Right ventricle myocardium superior (tissue), 1 donor: ENCODE data around the gene MEAK7. TPM values are rescaled to one million over a fixed set of nuclear protein-coding genes. Genes with fewer than 3 reads are reported as not detected.
"Not testable (repeated sequence)": the region's sequence is repeated elsewhere in the genome, so short reads cannot be mapped to it uniquely, and the experiment has no call there.

Experiments
- ATAC-seq: fragments of 200-7000 bp; cut with Tn5 transposase; one replicate; pipeline ENCODE4 v1.9.1; 2020; ENCODE audit warnings: mild to moderate bottlenecking; ENCODE audit not compliant: poor library complexity
- DNase-seq: peaks from one replicate; pipeline ENCODE4 v3.0.0-alpha.2; 2020
- intact Hi-C: fragments of 100-400 bp; cut with DNase I; formaldehyde crosslinking; loops from one replicate; pipeline ENCODE4 v1.11.2; 2022
- total RNA-seq: library from RNA; stranded (reverse); fragmentation: NEBNext Ultra II Directional; extraction: Animal tissue kit (Norgen Biotek cat#: 25700); gene quantifications from one replicate; pipeline ENCODE4 v1.2.1, GENCODE V29; 2021
- donor health status: DM: no; HTN: yes; CAD: no; lungs with severe emphysema.

The MEAK7 gene
- total RNA-seq, 1 donor from 2014 or later: 5.0 TPM

DNA sequence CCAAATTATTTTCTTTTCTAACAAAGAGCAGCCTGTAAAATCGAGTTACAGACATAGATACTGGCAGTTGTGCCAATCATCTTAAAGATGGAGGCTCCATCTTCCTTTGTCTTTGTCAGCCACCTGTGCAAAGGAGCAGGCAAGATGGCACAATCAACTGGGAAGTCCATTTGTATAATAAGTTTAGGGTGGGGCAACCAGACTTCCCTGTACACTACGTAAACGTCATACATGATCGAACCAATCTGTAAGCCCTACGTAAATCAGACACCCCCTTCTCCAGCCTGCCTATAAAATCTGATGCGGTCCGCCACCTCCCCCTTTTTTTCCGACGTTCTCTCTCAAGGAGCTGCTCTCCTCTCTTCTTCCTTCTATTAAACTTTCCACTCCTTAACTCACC, 31.4 kb upstream of the MEAK7 start:
- ATAC-seq (no peak), DNase-seq (no peak)
- intact Hi-C loops: no loop called here

DNA sequence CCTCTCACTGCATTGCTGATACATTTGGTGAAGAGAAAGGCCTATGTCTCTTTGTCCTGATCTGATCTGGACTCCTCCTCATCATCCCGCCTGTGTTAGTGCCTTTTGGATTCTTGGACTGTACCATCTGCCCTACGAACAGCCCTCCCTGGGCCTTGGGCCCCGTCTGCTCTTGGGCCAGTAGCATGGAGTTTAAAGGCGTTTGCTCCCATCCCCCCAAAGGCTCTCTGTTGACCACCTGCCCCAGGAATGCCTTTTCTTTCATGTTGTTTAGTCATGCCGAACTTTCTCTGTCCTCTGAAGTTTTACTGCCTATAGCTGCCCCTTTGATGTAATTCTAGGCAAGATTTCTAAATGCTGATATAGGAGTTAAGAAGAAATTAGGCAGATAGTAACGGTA, 30.9 kb upstream of the MEAK7 start:
- DNase-seq (no peak), ATAC-seq (no peak)
- intact Hi-C loops: no loop called here

DNA sequence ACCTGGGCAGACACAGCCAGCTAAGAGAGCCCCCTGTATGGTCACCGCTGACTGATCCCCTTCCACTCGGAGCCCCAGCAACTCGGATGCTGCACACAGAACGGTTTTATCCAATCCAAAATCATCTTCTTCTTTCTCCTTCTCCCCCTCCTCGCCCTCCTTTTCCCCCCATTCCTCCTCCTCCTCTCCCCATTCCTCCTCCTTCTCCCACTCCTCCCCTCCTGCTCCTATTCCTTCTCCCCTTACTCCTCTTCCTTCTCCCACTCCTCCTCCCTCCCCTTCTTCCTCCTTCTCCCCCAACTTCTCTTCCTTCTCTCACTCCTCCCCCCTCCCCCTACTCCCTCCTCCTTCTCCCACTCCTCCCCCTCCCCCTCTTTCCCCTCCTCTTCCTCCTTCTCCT, 30.4 kb upstream of the MEAK7 start:
- no peak for ATAC-seq
- intact Hi-C loops: no loop called here
- DNase-seq: no peak

DNA sequence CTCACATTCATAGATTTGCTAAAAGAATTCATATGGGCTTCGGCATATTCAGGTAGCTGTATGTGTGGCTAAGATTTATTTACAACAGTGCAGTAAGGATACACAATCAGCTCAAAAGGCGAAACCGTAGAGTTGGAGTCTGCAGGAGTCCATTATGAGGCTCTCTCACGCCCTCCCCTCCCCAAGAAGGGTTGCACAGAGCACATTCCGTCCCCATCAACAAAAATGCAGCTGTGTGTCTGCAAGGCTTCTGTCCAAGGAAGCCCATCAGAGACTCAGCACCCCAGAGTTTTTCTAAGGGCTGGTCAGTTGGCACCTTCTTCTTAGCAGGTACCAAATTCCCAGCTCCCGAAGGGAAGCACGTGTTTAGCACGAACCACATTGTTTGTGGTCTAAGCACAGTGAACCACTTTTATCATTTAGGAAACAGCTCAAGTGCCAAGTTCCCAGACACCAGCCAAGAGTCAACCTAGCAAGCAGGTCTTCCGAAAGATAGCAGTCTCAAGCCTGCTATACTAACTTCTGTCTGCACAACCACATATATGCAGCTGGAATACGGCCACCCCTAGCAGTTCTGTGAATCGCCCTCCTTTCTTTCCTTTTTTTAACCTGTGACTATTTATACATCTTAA, 28.5 kb upstream of the MEAK7 start:
- no peak for DNase-seq
- intact Hi-C loops: no loop called here
- peak; percentile 35 for ATAC-seq

DNA sequence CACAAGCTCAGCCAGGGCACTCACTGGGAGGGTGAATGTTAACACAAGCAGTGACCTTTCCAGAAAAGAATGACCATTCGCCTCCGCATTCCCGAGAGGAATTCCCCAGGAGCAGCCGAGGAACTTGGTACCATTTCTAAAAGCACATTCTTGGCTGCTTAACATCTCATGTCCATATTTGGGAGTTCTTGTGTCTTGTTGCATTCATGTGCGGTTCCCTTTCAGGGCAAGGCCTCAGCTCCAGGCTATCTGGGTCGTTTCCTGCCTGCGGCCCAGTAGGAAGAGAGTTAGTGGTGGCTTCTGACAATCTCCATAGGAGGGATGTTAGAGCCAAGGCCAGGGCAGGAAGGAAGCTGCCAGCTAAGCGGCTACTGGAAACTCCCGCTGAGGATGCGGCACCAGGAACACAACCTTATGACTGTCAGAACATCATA, 27.8 kb upstream of the MEAK7 start:
- intact Hi-C loops: no loop called here
- ATAC-seq (peak; percentile 87), DNase-seq (peak; percentile 74)

DNA sequence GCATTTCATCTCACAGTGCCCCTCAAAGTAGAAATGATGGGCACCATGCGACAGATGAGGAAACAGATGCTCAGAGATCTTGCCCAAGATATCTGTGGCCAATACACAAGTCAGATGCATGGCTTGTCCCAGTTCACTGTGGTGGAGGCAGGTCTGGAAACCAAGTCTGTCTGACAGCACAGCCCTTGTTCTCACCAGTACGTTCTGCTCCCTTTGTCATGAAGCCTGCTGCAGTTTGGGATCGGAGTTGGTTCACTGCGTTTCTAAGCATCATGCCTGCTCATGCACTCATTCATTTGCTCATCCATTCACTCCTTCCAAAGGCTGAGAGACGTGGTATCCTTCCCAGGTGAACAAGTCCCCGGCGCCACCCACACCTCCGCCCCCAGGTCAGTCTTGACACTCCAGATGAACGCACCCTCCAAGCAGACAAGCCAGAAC, 27.2 kb upstream of the MEAK7 start:
- DNase-seq (no peak), ATAC-seq (no peak)
- intact Hi-C loops: no loop called here

DNA sequence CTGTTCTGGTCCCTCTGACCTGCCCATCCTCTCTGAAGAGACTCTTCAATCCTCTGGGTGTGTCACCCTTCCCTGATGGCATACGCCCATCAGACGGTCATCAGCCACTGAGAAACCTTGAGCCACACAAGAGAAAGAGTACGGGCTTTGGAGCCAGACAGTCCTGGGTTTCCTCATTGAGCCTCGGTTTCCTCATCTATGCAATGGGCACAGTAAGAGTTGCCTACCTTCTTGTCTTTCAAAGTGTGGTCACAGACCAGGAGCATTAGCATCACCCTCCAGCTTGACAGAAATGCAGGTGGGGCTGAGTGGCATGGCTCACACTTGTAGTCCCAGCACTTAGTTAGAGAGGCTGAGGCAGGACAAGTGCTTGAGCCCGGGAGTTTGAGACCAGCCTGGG, 26.1 kb upstream of the MEAK7 start:
- DNase-seq (no peak), ATAC-seq (no peak)
- intact Hi-C loops: no loop called here

DNA sequence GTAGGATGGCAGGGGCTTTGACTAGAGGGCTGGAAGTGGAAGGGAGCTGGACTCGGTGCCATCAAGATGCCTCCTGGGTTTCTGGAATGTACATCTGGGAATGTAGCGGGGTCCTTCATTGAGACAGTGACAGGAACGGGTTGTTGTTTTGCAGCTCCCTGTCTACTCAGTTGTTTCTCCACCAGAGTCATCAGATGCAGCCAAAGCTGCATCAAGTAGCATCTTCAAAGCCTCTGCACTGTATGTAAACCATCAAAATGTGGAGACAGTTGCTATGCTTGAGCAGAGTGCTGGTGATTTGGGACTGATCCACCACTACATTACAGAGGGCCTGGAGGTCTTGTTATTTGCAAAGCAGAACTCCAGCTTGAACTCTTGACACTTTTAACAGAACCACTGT, 25.1 kb upstream of the MEAK7 start:
- intact Hi-C loops: no loop called here
- DNase-seq: no peak
- ATAC-seq: no peak

DNA sequence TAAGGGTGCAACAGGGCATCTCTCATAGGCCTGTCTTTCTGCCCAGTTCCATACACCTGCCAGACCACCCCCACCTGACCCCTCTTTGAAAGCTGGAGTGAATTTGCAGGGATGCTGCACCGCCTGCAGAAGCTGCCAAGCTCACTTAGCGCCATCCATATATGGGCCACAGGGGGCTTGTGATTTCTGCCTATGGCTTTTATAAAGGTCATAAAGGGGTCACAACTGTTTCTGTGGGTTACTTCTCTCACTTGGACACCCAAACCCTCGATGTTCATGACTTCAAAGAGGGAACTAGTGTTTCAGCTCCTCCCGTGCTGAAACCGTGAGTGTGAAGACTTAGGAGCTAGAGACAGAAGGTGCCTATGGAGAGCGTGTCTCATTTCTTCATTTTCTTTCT, 23.9 kb upstream of the MEAK7 start:
- ATAC-seq: no peak
- intact Hi-C loops: no loop called here
- DNase-seq: no peak

DNA sequence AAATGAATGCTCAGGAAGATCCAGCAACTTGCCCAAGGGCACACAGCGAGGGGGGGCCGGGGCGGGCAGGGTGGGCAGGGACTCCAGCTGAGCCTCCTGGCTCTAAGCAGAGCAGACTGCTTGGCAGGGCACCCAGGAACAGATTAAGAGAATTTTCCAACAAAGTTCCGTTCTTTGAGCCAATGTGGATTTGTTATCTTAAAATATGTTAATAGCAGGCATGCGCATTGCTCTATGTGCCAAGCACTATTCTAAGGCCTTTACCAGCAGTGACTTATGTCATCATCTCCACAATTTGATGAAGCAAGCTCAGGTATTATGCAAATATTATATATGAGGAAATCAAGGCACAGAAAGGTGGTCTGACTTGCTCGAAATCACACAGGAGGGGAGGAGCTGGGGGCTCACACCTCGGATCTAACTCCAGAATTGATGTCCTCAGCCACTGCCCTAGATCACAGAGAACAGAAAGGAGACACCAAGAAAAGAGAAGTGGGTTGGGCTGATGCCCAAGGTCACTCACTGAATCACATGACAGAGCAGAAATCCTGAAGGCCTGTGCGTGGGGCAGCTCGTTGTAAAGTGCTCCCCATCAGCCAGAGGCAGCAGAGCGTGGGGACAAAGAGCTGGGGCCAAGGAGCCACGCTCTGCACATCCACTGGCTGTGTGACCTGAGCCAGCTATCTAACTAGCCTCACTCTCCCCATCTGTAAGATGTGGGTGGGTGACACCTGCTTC, 23.2 kb upstream of the MEAK7 start:
- no peak for DNase-seq

DNA sequence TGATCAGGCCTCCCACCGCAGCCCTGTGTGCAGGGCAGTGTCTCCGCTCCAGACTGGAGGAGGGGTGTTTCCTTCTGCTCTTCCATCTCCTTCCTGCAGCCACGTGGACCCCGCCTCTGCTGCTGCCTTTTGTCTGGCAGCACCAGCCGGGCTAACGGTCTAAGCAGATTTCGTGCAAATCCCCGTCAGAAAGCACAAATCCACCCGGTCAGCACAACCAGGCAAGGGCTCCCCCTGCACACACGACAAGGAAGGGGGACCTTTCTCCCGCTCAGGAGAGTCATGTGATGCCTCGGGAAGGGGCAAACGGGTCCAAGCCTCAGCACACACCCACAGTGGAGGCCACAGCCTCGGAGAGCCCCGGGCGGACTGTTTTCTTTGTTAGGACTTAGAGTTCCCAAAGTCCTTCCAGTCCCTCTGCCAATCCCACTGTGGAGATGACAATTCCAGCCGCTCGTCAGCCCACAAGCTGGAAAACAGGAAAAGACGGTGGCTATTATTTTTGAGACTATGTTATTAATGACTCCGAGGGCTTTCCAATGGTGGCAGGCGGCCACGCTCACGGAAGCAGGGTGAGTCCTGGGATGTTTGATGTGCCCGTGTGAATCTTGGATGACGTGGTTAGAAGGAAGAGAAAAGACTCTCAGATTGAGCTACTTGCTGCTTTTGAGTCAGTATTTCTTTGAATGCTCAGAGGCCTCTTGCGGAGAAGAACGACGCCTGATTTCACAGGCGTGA, 22.5 kb upstream of the MEAK7 start:
- DNase-seq: no peak
- intact Hi-C loops: no loop called here
- peak; percentile 35 for ATAC-seq

More for the DNA sequence above, 23.2 kb upstream of the MEAK7 start:
- peak; percentile 34 for ATAC-seq
- intact Hi-C loops: no loop called here

DNA sequence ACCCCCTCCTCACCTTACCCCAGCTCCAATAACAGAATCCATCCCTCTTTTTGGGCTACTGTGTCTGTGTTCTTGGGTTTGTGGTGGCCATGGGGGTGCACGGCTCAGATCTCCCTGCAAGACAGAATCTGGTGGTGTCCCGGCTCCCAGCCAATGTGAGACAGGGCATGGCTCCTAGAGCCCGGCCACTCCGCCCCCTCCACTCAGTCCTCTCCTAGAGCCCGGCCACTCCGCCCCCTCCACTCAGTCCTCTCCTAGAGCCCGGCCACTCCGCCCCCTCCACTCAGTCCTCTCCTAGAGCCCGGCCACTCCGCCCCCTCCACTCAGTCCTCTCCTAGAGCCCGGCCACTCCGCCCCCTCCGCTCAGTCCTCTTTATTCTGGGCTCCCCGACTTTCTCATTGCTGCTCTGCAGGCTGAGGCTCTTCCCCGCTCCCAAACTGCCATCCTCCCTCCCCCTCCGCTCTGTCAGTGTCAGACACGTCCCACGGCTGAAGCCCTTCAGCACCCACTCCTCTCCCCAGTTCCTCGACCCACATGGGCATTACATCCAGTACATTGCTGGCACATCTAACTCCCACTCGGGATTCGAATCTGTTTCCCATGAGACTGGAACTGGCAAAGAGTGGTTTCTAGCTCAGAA, 20.6 kb upstream of the MEAK7 start:
- ATAC-seq, intact Hi-C loops, DNase-seq: not testable (repeated sequence)

DNA sequence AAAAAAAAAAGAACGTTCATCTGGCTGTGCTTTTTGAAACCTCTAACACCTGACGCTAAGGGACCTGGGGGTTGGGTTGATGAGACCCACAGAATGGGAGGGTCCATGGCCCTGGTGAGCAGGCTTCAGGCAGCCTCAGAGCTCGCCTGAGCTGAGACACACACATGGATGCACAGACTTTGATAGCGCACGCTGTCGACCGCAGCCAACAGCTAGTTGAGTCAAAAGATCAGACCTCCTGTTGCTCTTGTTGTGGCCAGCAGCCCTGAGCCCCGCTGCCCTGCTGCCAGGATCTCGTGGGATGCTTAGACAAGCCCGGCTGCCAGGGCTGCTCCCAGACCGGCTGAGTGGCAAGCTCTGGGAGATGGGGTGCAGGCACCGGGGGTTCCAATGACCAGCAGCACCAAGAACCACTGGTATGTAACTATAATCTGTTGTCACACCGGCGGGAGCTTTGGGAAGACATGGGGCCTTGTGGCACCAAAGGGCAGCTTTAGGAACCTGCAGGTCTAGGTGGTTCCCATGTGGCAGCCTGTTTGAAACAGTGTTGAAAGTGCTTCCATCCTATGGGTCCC, 20.0 kb upstream of the MEAK7 start:
- no peak for DNase-seq
- ATAC-seq: no peak
- intact Hi-C loops: no loop called here

DNA sequence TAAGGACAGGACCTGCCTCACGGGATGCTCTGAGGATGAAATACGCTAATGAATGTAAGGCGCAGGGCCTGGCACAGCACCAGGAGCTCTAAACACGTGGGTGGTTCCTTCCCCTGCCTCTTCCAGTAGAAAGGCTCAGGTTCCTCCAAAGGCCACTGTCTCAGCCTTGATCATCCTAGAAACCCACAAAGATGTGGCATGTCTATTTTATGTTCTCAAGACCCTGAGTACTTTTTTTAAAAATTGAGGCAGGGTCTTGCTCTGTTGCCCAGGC, 17.0 kb upstream of the MEAK7 start:
- DNase-seq (no peak), ATAC-seq (no peak)
- intact Hi-C loops: no loop called here

DNA sequence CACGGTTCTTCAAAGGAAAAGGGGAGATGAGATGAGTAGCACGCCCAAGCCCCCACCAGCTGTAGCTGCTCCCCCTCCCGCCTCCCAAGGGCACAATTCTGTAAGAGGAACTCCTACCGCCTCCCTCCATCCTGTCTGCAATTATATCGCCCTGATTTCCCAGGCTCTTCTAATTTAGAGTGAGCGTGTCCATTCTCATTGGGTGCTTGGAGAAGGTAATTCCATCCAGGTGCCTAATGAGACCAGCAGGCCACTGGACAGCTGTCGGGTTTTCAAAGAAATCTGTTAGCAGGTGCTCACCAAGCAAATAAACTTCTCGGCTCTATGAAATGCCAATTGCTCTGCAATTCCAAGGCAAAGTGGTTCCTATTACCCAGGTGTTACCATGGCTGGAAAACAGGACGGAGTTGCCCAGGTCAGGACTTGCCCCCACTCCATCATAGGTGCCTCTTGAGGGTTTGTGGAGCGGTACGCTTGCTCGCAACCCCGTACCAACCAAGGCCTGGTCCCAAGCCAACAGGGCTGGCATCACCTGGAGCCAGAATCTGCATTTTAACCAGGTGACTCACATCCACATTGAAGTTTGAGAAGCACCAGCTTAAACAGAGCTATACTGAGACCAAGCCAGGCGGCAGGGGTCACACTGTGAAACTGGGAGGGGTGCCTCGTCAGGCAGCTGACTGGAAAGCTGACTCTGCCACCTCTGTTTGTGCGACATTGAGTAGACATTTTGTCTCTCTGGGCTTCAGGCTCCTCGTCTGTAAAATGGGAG, 16.5 kb upstream of the MEAK7 start:
- DNase-seq: no peak
- intact Hi-C loops: no loop called here
- no peak for ATAC-seq

DNA sequence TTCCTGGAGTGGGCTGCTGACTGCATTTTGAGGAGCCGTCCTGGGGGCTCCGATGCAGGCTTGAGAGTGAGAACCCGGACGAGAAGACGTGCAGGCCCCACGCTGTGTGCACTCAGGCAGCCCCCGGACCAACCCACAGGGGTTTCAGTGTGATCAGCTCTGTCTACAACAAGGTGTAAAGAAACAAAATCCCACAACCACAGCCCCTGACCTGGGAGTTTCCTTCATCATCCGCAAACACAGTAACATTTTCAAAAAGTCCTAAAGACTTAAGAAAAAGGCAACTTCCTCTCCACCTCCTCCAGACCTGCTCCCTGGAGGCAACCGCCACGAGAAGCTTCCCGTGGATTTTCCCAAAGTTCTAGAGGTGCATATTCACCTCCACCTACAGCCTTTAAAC, 15.4 kb upstream of the MEAK7 start:
- DNase-seq (no peak), ATAC-seq (no peak)
- intact Hi-C loops: loop anchor here (10.0 kb wide), 1 partner anchor 205 kb away; no protein-coding TSS in a partner anchor

DNA sequence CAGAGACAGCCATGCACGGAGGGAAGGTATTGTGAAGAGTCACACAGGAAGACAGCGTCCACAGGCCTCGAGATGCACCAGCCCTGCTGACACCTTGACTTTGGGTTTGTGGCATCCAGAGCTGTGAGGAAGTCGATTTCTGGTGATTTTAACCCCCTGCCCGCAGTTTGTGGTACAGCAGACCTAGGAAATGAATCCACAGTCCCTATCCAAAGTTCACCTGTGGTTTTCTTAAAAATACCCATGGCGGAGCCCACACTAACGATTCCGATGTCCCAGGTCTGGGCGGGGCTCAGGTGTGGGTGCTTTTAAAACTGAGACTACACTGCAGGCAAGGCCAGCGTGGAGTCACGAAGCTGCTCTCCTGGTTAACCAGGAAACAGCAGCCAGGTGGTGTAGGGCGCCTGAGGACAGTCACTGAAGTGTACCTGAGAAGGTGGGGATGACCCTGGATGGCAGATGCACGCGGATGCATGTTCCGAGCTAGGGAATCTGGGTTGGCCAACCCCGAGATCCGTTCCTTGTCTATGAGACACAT, 14.4 kb upstream of the MEAK7 start:
- ATAC-seq: no peak
- intact Hi-C loops: loop anchor here (10.0 kb wide), 1 partner anchor 206 kb away; no protein-coding TSS in a partner anchor
- no peak for DNase-seq

DNA sequence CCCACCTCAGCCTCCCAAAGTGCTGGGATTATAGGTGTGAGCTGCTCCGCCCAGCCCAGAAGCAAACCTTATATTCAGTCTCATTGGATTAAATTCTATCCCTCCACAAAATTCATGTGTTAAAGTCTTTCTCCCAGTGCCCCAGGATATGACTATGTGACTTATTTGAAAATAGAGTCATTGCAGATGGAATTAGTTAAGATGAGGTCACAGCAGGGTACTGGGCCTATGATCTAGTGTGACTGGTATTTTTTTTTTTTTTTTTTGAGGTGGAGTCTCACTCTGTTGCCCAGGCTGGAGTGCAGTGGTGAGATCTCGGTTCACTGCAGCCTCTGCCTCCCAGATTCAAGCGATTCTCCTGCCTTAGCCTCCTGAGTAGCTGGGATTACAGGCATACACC, 13.8 kb upstream of the MEAK7 start:
- intact Hi-C loops: loop anchor here (10.0 kb wide), 1 partner anchor 207 kb away; no protein-coding TSS in a partner anchor
- not testable (repeated sequence) for DNase-seq

More for the DNA sequence above, 13.8 kb upstream of the MEAK7 start:
- ATAC-seq: not testable (repeated sequence)
